Upper lobe of right lung (tissue), 1 donor: ENCODE measurements around the gene DUSP16. TPM values are rescaled to one million over a fixed set of nuclear protein-coding genes. Genes with fewer than 3 reads are reported as not detected.

ENCODE experiments used
- ATAC-seq: fragments of 200-7000 bp; cut with Tn5 transposase; one replicate; pipeline ENCODE4 v1.9.1; 2020; ENCODE audit warnings: mild to moderate bottlenecking, moderate library complexity
- DNase-seq: peaks from one replicate; pipeline ENCODE4 v3.0.0-alpha.2; 2020
- H3K27ac ChIP-seq: fragments of 200-600 bp; one replicate; pipeline ENCODE4 v1.8.0; 2022
- H3K27me3 ChIP-seq: fragments of 200-600 bp; one replicate; pipeline ENCODE4 v1.8.0; 2022; ENCODE audit warnings: mild to moderate bottlenecking
- H3K36me3 ChIP-seq: fragments of 200-600 bp; one replicate; pipeline ENCODE4 v1.8.0; 2022
- H3K4me1 ChIP-seq: fragments of 200-600 bp; one replicate; pipeline ENCODE4 v1.8.0; 2022
- H3K4me3 ChIP-seq: fragments of 200-600 bp; one replicate; pipeline ENCODE4 v1.8.0; 2022; ENCODE audit warnings: mild to moderate bottlenecking
- H3K9me3 ChIP-seq: fragments of 200-600 bp; one replicate; pipeline ENCODE4 v1.8.0; 2022
- CTCF ChIP-seq: fragments of 200-600 bp; IDR thresholded peaks from one replicate; pipeline ENCODE4 v1.8.0; 2022; ENCODE audit warnings: antibody characterized with exemption
- intact Hi-C: fragments of 100-400 bp; cut with DNase I; formaldehyde crosslinking; loops from one replicate; pipeline ENCODE4 v1.11.0; 2022
- total RNA-seq: library from RNA; stranded (reverse); fragmentation: NEBNext Ultra II Directional; extraction: Animal tissue kit (Norgen Biotek cat#: 25700); gene quantifications from one replicate; pipeline ENCODE4 v1.2.1, GENCODE V29; 2021
- donor health status: DM: no; HTN: yes; CAD: no; lungs with severe emphysema.

DUSP16 gene
- total RNA-seq, 1 donor from 2014 or later: 50.6 TPM

- H3K27me3 ChIP-seq: no peaks in the 10 kb centered on the region
- intact Hi-C loops: no loop called here
- H3K4me3 ChIP-seq: no peak overlapping the region
- H3K4me1 ChIP-seq: no peaks in the 10 kb centered on the region
- no peak overlapping the region for H3K27ac ChIP-seq
- no peak for ATAC-seq
- no peak for TF ChIP-seq CTCF
- H3K9me3 ChIP-seq: no peaks in the 10 kb centered on the region
- H3K36me3 ChIP-seq: peaks cover 42% of the 10 kb centered on the region
- no peak for DNase-seq
These were observed 42.4 kb downstream of the DUSP16 start for GRCh38 chr12:12520273-12520672.

GRCh38 chr12:12519354-12519998, 43.2 kb downstream of the DUSP16 start:
- intact Hi-C loops: no loop called here
- Histone ChIP-seq H3K27ac (no peak overlapping the region), H3K27me3 (no peaks in the 10 kb centered on the region), H3K4me3 (no peak overlapping the region), H3K4me1 (no peaks in the 10 kb centered on the region), H3K36me3 (peaks cover 42% of the 10 kb centered on the region), H3K9me3 (no peaks in the 10 kb centered on the region)
- ATAC-seq: peak; percentile 20
- TF ChIP-seq CTCF: no peak
- DNase-seq: no peak

GRCh38 chr12:12518919-12519318, 43.7 kb downstream of the DUSP16 start:
- Histone ChIP-seq H3K27me3 (no peaks in the 10 kb centered on the region), H3K9me3 (no peaks in the 10 kb centered on the region), H3K27ac (no peak overlapping the region), H3K4me1 (no peaks in the 10 kb centered on the region), H3K4me3 (no peak overlapping the region), H3K36me3 (peaks cover 42% of the 10 kb centered on the region)
- intact Hi-C loops: no loop called here
- no peak for TF ChIP-seq CTCF
- no peak for ATAC-seq
- no peak for DNase-seq

- Histone ChIP-seq H3K36me3 (peaks cover 42% of the 10 kb centered on the region), H3K27me3 (no peaks in the 10 kb centered on the region), H3K27ac (no peak overlapping the region), H3K4me1 (no peaks in the 10 kb centered on the region), H3K9me3 (no peaks in the 10 kb centered on the region), H3K4me3 (no peak overlapping the region)
- no peak for ATAC-seq
- intact Hi-C loops: no loop called here
- DNase-seq: no peak
- TF ChIP-seq CTCF: no peak
These were observed 44.2 kb downstream of the DUSP16 start for GRCh38 chr12:12518464-12518845.

GRCh38 chr12:12513416-12514006, 49.2 kb downstream of the DUSP16 start:
- intact Hi-C loops: no loop called here
- H3K27me3 ChIP-seq: no peaks in the 10 kb centered on the region
- no peak for ATAC-seq
- H3K36me3 ChIP-seq: peaks cover 28% of the 10 kb centered on the region
- no peak for DNase-seq
- H3K27ac ChIP-seq: no peak overlapping the region
- TF ChIP-seq CTCF: no peak
- H3K4me3 ChIP-seq: no peak overlapping the region
- H3K9me3 ChIP-seq: no peaks in the 10 kb centered on the region
- peaks cover 6% of the 10 kb centered on the region for H3K4me1 ChIP-seq
